ENCODE data around the gene KRTAP5-6. TPM values are rescaled to one million over a fixed set of nuclear protein-coding genes. Genes with fewer than 3 reads are reported as not detected.
A peak's percentile ranks its signal among the peaks of the same experiment; 100 is the strongest.

Gene KRTAP5-6
- total RNA-seq, 1 experiment from 2014 or later = not detected

DNA sequence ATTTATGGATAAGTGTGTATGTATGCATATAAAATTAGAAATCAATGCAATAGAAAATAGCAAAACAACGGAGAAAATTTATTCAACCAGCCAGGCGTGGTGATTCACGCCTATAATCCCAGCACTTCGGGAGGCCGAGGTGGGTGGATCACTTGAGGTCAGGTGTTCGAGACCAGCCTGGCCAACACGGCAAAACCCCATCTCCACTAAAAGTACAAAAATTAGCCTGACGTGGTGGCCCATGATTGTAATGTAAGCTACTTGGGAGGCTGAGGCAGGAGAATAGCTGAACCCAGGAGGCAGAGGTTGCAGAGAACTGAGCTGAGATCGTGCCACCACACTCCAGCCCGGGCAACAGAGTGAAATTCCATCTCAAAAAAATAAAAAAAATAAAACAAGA, 5.5 kb downstream of the KRTAP5-6 start:
- TF ChIP-seq, protein P1, sequence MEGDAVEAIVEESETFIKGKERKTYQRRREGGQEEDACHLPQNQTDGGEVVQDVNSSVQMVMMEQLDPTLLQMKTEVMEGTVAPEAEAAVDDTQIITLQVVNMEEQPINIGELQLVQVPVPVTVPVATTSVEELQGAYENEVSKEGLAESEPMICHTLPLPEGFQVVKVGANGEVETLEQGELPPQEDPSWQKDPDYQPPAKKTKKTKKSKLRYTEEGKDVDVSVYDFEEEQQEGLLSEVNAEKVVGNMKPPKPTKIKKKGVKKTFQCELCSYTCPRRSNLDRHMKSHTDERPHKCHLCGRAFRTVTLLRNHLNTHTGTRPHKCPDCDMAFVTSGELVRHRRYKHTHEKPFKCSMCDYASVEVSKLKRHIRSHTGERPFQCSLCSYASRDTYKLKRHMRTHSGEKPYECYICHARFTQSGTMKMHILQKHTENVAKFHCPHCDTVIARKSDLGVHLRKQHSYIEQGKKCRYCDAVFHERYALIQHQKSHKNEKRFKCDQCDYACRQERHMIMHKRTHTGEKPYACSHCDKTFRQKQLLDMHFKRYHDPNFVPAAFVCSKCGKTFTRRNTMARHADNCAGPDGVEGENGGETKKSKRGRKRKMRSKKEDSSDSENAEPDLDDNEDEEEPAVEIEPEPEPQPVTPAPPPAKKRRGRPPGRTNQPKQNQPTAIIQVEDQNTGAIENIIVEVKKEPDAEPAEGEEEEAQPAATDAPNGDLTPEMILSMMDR (conservative IDR thresholded peaks at IDR 0.05; ENCODE audit: low read depth, low read length) = no peak
- no peak for TF ChIP-seq EZH2phosphoT487 (IDR thresholded peaks at IDR 0.05; ENCODE audit: borderline replicate concordance, low read length)
- no peak for TF ChIP-seq EZH2 (IDR thresholded peaks at IDR 0.05; ENCODE audit: low read length, unreplicated experiment)
- ATAC-seq = no peak
- H3K4me1 ChIP-seq (ENCODE audit: insufficient read depth, low read length) = peaks cover 11% of the 10 kb centered on the region
- H4K20me1 ChIP-seq (ENCODE audit: low read length) = no peaks in the 10 kb centered on the region
- H3K27me3 ChIP-seq (ENCODE audit: low read length) = 0 out of 2 replicates have a peak, but pooled peaks cover 5% of the 10 kb centered on the region
- H3K9me2 ChIP-seq (replicated peaks; ENCODE audit: low read length) = no peaks in the 10 kb centered on the region
- no peak for DNase-seq
- intact Hi-C loops (cut with micrococcal nuclease) = no loop called here
- ChIA-PET CTCF (no interaction called here), POLR2A (ENCODE audit: unreplicated experiment) (no interaction called here)
- H3K79me2 ChIP-seq (ENCODE audit: low read length) = no peaks in the 10 kb centered on the region
- no TSS peak for BruUV-seq (replicated peaks)
- no peak overlapping the region for H3K27ac ChIP-seq (ENCODE audit: low read length)
- H3F3A ChIP-seq (ENCODE audit: low read length, unreplicated experiment) = no peaks in the 10 kb centered on the region
- no peak overlapping the region for H3K4me3 ChIP-seq (ENCODE audit: low read length)
- no peaks in the 10 kb centered on the region for H3K9me3 ChIP-seq (ENCODE audit: low read length)
- no peak overlapping the region for H2AFZ ChIP-seq (ENCODE audit: low read length)
- H3K9ac ChIP-seq (ENCODE audit: low read length) = no peak overlapping the region
- no peaks in the 10 kb centered on the region for H3K36me3 ChIP-seq (ENCODE audit: low read depth, low read length)
- H3K4me2 ChIP-seq (ENCODE audit: low read length) = no peak overlapping the region

DNA sequence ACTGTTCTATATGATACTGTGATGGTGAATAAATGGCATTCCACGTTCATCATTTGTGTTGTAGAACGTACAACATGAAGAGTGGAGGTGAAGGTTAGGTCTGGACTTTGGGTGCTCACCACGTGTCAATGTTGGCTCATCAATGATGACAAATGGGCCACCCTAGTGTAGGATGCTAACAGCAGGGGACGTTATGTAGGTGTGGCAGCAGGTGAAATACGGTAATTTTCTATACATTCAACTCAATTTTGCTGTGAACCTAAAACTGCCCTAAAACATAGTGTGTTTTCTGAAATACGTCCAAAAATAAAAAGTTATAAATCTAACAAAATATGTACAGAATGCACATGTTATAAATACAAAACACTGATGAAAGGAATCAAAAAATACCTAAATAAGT, 6.2 kb downstream of the KRTAP5-6 start:
- no peaks in the 10 kb centered on the region for H3K9me2 ChIP-seq (replicated peaks; ENCODE audit: low read length)
- DNase-seq (no peak), ATAC-seq (no peak)
- no peaks in the 10 kb centered on the region for H4K20me1 ChIP-seq (ENCODE audit: low read length)
- no peaks in the 10 kb centered on the region for H3K9me3 ChIP-seq (ENCODE audit: low read length)
- no peak overlapping the region for H3K9ac ChIP-seq (ENCODE audit: low read length)
- H2AFZ ChIP-seq (ENCODE audit: low read length) = no peak overlapping the region
- no peak overlapping the region for H3K27ac ChIP-seq (ENCODE audit: low read length)
- intact Hi-C loops (cut with micrococcal nuclease) = no loop called here
- no peak for TF ChIP-seq EZH2 (IDR thresholded peaks at IDR 0.05; ENCODE audit: low read length, unreplicated experiment)
- no peak for TF ChIP-seq EZH2phosphoT487 (IDR thresholded peaks at IDR 0.05; ENCODE audit: borderline replicate concordance, low read length)
- TF ChIP-seq, protein P1 (conservative IDR thresholded peaks at IDR 0.05; ENCODE audit: low read depth, low read length) = no peak
- ChIA-PET POLR2A (ENCODE audit: unreplicated experiment) (no interaction called here), CTCF (interaction anchor here (0.7 kb wide), 1 partner anchor 9 kb away, joined by 3 read pairs; no protein-coding TSS in a partner anchor)
- H3K4me2 ChIP-seq (ENCODE audit: low read length) = no peak overlapping the region
- H3K4me3 ChIP-seq (ENCODE audit: low read length) = no peak overlapping the region
- BruUV-seq (replicated peaks) = no TSS peak
- peaks cover 11% of the 10 kb centered on the region for H3K4me1 ChIP-seq (ENCODE audit: insufficient read depth, low read length)
- no peaks in the 10 kb centered on the region for H3K79me2 ChIP-seq (ENCODE audit: low read length)
- H3F3A ChIP-seq (ENCODE audit: low read length, unreplicated experiment) = no peaks in the 10 kb centered on the region
- H3K27me3 ChIP-seq (ENCODE audit: low read length) = 0 out of 2 replicates have a peak, but pooled peaks cover 11% of the 10 kb centered on the region
- no peaks in the 10 kb centered on the region for H3K36me3 ChIP-seq (ENCODE audit: low read depth, low read length)

- no peaks in the 10 kb centered on the region for H3K9me2 ChIP-seq (replicated peaks; ENCODE audit: low read length)
- DNase-seq (peak; percentile 31), ATAC-seq (no peak)
- H3K4me1 ChIP-seq (ENCODE audit: insufficient read depth, low read length) = peaks cover 11% of the 10 kb centered on the region
- H3K9me3 ChIP-seq (ENCODE audit: low read length) = no peaks in the 10 kb centered on the region
- no peaks in the 10 kb centered on the region for H4K20me1 ChIP-seq (ENCODE audit: low read length)
- H3K4me2 ChIP-seq (ENCODE audit: low read length) = peak overlapping the region; percentile 57
- H3F3A ChIP-seq (ENCODE audit: low read length, unreplicated experiment) = no peaks in the 10 kb centered on the region
- peak overlapping the region; percentile 38; the same call in 1 of the 2 replicates for H3K4me3 ChIP-seq (ENCODE audit: low read length)
- CTCF ChIA-PET = no interaction called here
- H2AFZ ChIP-seq (ENCODE audit: low read length) = peak overlapping the region; percentile 40; the same call in 1 of the 2 replicates
- intact Hi-C loops (cut with micrococcal nuclease) = no loop called here
- H3K27me3 ChIP-seq (ENCODE audit: low read length) = peaks cover 28% of the 10 kb centered on the region
- POLR2A ChIA-PET (ENCODE audit: unreplicated experiment) = no interaction called here
- TF ChIP-seq EZH2 (IDR thresholded peaks at IDR 0.05; ENCODE audit: low read length, unreplicated experiment) (no peak), EZH2phosphoT487 (IDR thresholded peaks at IDR 0.05; ENCODE audit: borderline replicate concordance, low read length) (no peak)
- TF ChIP-seq, protein P1 (conservative IDR thresholded peaks at IDR 0.05; ENCODE audit: low read depth, low read length) = no peak
- no peaks in the 10 kb centered on the region for H3K79me2 ChIP-seq (ENCODE audit: low read length)
- no peaks in the 10 kb centered on the region for H3K36me3 ChIP-seq (ENCODE audit: low read depth, low read length)
- BruUV-seq (replicated peaks) = no TSS peak
- H3K9ac ChIP-seq (ENCODE audit: low read length) = no peak overlapping the region
- no peak overlapping the region for H3K27ac ChIP-seq (ENCODE audit: low read length)
These were observed 8.4 kb downstream of the KRTAP5-6 start for GRCh38 chr11:1705126-1706052.

Measured in PC-3 (cell line).